Left kidney (tissue), 2 donors: ENCODE measurements around the gene COL4A3. TPM values are rescaled to one million over a fixed set of nuclear protein-coding genes. Genes with fewer than 3 reads are reported as not detected.

Experiments used
- DNase-seq: peaks from one replicate; pipeline ENCODE4 v3.0.0-alpha.2; 2013
- polyA plus RNA-seq: library from polyadenylated mRNA; unstranded; fragments of 120-200 nt; gene quantifications from one replicate; pipeline ENCODE4 v1.2.1, GENCODE V29; 2013; ENCODE audit not compliant: insufficient read length

The COL4A3 gene
- polyA plus RNA-seq, 1 donor = 79.8 TPM

DNA sequence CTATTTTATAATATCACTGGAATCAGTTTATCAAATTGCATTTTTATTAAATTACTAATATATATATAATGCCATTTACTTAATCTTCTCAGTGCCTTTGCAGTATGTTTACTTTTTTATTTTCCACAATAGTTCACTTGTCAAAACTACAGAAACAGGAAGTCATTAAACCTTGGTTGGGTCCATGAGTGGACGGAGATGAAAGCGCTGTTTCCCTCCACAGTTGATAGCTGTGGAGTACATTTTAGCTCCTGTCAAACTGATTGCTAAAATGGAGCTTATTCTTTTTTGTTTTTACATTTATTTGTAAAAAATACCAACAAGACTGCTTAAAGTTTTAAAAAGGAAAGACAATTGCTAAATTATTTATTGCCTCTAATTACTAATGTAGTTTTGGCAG lies 179.8 kb downstream of the COL4A3 start:
- DNase-seq = no peak

DNA sequence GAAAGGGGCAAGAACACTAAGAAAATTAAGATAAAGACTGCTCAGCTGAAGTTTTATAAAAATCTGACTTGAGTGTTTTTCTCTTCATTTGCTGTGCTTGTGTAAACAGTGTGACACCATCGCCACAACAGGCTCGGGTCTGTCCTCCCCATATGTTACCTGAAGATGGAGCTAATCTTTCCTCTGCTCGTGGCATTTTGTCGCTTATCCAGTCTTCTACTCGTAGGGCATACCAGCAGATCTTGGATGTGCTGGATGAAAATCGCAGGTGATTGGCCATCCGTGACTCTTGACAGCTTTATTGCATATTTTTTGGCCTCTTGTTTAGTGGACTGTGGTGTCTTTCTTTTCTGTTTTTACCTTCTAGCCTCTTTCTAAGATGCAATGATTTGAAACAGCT lies 182.7 kb downstream of the COL4A3 start:
- DNase-seq = peak; percentile 19

DNA sequence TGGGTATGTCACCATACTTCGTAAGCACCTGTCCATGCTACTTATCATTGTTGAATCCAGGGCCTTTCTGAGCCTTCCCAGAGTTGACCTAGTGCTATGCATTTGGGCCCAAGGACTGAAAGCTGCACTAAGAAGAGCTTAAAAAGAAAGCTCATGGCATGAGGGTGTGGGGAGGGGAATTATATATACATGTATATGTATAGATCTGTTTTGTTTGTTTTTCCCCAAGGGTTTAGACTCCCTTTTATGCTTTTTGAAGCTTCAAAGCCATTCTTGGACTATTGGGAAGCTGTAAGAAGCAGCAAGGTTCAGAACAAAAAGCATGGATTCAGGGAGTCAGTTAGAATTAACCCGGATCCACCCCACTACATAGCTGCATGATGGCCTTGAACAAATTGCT lies 183.9 kb downstream of the COL4A3 start:
- DNase-seq = no peak

DNA sequence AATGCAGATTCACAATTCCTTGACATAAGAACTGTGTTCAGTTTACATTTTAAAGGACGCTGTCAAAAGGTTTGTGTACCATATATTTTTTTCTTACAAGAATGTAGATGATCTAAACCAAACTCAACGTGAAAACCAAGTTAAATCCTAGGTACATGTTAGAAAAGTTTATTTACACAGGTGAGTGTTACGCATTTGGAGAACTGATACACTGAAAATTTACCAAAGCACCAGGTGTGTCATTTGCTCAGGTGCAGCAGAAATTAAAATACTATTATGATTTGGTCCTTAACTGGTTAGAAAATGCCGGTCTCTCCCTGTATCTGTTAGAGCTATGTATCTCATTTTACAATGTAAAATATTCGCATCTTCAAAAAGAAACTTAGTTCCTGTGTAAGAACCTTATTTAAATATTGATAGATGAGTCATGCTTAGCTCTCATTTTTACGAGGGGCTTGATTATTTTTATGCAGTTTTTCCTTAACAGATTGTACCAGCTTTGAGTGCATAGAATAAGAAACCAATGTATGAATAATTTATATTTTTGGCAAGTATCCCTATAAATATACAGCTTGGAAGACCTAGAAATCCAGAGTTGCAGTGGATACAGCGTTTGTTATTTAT lies 185.7 kb downstream of the COL4A3 start:
- no peak for DNase-seq

DNA sequence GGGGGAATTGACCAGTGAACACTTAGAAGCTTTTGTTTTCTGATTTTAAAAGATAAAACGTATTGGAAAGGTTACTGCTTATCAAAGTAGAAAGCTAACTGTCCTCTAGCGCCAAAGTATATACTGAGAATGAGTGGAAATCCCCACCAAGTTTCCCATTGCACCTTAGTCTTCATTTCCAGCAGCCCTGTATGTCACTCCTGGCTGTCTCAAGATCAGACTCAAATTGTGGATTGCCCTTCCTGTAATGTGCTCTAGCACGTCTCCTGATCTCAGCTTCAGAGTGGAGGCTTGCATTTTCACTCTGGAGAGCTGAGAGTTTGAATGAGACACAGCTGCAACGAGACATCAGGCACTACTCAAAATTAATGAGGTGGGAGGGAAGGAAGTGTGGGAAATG lies 187.2 kb downstream of the COL4A3 start:
- DNase-seq = no peak

DNA sequence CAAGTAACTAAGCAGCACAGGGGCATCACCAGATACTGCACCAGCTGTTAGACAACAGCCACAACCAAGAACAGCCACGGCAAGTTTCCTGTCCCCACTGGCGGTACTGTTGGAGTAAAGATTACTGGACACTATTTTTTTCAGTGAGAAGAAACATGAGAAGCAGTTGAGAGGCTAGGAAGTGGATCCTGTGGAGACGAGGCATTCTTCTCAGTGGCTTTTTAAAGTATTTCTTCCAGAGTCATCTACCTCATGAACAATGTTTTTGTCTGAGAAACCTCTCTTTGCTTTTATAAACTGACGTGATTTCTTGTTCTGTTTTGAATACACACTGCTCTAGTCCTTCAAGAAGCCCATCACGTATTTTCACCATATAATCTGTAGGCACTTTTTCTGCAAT lies 195.9 kb downstream of the COL4A3 start:
- DNase-seq = no peak

DNA sequence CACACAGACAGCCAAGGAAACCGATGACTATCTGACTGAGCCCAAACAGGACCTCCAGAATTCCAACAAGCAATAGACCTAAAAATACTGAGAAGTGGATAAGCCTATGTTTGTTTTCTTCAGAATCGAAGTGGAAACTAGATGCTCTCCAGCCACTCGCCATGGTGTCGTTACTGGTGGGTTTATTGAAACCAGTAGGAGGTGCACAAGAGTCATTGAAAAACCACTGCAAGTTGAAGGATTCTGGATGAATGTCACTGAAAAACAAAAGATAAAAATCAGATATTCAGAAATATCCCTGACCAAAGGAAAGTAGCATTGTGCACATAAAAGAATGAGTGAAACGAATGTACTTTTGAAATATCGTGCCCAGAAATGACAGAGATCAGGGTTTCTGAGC lies 199.3 kb downstream of the COL4A3 start:
- DNase-seq = no peak

Other genes starting within 250 kb of the COL4A3 start
- gene COL4A4, start 419 bp upstream of the COL4A3 start, polyA plus RNA-seq = 48.6 TPM
- gene MFF, start 160.6 kb downstream of the COL4A3 start, polyA plus RNA-seq = 156 TPM
- gene TM4SF20, start 214.7 kb downstream of the COL4A3 start, polyA plus RNA-seq = 0.27 TPM
- not detected for gene SCYGR1, start 223.3 kb downstream of the COL4A3 start, polyA plus RNA-seq